ENCODE measurements around the gene NAV2.
A peak's percentile ranks its signal among the peaks of the same experiment; 100 is the strongest.

DNA sequence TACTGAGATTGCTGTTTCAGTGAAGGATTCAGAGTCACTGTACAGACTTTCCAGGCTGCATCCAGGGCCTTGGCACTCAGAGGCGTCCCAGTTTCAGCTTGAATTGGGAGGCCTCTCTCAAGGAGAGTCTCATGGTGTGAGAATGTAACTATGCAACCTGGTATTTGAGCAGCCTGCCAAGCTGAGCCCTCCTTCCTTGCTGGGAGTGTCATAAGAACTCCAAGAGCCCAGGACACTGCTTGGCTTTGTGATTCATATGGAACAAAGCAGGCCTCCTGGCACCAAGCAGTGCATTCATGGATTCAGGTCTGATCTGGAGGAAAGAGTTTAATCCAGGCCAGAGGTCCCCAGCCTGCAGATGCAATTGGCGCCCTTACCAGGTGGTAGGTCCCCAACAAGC lies 276.0 kb downstream of the NAV2 start:
- TF ChIP-seq EP300 (IDR thresholded peaks at IDR 0.05): no peak
- TF ChIP-seq POLR2A (IDR thresholded peaks at IDR 0.05): no peak
- TF ChIP-seq, protein P1, sequence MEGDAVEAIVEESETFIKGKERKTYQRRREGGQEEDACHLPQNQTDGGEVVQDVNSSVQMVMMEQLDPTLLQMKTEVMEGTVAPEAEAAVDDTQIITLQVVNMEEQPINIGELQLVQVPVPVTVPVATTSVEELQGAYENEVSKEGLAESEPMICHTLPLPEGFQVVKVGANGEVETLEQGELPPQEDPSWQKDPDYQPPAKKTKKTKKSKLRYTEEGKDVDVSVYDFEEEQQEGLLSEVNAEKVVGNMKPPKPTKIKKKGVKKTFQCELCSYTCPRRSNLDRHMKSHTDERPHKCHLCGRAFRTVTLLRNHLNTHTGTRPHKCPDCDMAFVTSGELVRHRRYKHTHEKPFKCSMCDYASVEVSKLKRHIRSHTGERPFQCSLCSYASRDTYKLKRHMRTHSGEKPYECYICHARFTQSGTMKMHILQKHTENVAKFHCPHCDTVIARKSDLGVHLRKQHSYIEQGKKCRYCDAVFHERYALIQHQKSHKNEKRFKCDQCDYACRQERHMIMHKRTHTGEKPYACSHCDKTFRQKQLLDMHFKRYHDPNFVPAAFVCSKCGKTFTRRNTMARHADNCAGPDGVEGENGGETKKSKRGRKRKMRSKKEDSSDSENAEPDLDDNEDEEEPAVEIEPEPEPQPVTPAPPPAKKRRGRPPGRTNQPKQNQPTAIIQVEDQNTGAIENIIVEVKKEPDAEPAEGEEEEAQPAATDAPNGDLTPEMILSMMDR (IDR thresholded peaks at IDR 0.05): no peak
- TF ChIP-seq POLR2AphosphoS5 (IDR thresholded peaks at IDR 0.05): peak in 1 of 4 donors; percentile 44
